Measurements from ENCODE around the gene DNAJC13.

DNA sequence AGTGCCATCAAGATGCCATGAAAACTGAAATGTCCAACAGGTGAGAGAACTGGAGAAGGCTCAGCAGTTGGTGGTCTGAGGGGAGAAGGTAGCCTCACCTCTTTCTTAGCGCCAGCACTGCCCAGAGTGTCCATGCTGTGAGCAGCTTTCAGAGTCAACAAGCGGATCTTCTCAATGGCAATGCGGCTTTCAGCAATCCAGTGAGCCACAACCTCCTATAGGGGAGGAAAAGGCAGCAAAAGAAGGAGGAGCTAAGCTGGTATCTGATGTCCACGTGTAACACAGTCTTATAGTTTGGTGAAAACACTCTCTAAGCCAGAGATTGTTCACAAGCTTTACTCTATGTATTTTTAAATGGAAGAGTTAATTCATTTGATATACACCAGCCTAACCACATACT, 143.7 kb downstream of the DNAJC13 start:
- TF ChIP-seq EZH2 (IDR thresholded peaks at IDR 0.05; ENCODE audit: borderline replicate concordance, insufficient read depth, low read depth, low read length, poor library complexity, severe bottlenecking) (no peak), CTCF (IDR thresholded peaks at IDR 0.05) (no peak)
